GM18499 (cell line): Measurements from ENCODE around the gene GPR89A.
"Not testable (repeated sequence)": the region's sequence is repeated elsewhere in the genome, so short reads cannot be mapped to it uniquely, and the experiment has no call there.

Experiments
- ATAC-seq: cut with Tn5 transposase; IDR thresholded peaks from one replicate; pipeline ENCODE4 v1.9.1; 2021; ENCODE audit warnings: moderate number of reproducible peaks; ENCODE audit not compliant: insufficient read depth, unreplicated experiment

Gene GPR89A

GRCh38 chr1:145684858-145685257 lies 77.1 kb downstream of the GPR89A start:
- ATAC-seq = not testable (repeated sequence)

DNA sequence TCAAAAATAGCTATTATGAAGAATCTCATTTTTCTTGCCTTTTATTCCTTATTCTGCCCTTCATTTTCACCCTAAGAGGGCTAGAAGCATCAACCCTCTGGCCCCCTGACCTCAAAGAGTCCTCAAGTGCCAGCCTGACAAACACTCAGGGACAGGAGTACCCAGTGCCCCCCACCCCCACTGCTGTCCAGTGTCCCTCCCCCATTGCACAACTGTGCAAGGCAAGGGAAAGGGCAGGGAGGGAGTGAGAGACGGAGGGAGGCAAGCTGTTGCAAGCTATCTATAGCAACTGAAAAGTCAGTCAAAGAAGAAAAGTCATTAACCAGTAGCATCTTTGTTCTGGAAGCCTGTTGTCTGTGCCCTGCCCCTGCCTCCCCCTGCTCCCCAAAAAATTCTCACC lies 78.3 kb downstream of the GPR89A start:
- ATAC-seq = not testable (repeated sequence)

GRCh38 chr1:145688328-145688727 lies 80.5 kb downstream of the GPR89A start:
- no peak for ATAC-seq

- ATAC-seq = no peak
Measured at GRCh38 chr1:145688924-145689323, 81.1 kb downstream of the GPR89A start.

- no peak for ATAC-seq
Measured at GRCh38 chr1:145689922-145690321, 82.1 kb downstream of the GPR89A start.

- ATAC-seq = peak; percentile 65
Measured at GRCh38 chr1:145690587-145691558, 83.1 kb downstream of the GPR89A start.

DNA sequence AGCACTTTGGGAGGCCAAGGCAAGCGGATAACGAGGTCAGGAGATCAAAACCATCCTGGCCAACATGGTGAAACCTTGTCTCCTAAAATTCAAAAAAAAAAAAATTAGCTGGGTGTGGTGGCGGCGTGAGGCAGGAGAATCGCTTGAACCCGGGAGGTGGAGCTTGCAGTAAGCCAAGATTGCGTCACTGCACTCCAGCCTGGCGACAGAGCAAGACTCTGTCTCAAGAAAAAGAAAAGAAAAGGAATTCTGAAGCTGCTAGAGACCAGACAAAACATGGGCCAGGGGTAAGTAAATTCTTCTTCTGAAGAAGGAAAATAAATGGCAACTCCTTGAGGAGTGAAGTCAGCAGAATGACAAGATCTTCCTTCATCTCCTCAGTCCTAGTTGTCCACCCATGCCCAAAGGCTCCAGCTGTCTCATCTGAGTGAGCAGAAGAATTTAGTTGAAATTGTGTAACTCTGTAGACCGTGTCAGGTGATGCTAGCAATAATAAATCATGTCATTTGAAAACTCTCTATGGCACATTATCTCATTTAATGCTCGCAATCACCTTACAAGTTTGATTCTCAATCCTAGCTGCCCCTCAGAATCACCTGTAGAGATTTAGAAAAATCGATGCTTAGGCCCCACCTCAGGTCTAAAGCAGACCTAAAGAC lies 85.1 kb downstream of the GPR89A start:
- ATAC-seq = no peak

DNA sequence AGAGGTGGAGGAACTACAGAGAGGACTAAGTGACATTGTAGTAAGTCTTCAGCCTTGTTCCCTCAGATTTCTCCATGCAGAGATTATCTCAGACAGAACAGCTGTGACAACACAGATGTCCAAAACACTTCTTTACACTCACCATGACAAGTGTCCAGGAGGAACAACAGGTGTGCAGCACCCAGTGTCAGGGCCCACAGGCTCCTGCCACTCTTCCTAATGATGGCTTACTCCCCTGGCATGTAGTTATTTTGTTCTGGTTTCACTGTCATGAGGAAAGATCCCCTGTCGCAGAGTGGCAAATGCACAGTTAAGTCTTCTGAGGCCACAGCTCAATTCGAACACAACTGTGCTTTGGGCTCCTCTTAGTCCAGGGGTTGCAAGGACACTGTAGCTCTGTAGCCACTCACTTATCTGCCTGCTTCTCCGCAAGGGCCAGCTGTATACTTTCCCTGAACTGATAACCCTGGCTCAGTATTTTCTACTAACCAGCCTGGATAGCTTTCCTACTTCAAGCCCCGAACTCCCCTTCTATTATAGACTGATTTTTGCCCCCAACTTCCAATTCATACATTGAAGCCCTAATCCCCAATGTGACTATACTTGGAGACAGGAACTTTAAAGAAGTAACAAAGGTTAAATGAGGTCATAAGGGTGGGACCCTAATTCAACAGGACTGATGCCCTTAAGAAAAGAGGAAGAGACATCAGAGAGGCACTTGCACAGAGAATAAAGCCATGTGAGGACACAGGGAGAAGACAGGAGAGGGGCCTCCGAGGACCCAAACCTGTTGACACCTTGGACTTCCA lies 88.2 kb downstream of the GPR89A start:
- no peak for ATAC-seq

DNA sequence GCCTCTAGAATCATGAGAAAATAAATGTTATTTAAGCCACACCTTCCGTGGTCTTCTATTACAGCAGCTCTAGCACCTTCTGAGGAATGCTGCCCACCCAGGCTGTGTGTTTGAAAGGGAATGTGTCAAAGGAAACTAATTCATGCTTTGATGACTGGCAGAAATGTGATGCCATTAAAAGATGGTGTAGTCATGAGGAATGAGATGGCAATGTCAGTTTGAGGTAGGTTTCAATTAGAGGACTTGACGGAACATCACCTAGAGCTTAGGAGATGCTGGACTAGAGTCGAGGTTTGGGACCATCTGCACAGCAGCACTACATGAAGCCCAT lies 88.8 kb downstream of the GPR89A start:
- ATAC-seq = no peak

- no peak for ATAC-seq
Measured at GRCh38 chr1:145701306-145701862, 93.6 kb downstream of the GPR89A start.

GRCh38 chr1:145702052-145702451 lies 94.3 kb downstream of the GPR89A start:
- no peak for ATAC-seq

DNA sequence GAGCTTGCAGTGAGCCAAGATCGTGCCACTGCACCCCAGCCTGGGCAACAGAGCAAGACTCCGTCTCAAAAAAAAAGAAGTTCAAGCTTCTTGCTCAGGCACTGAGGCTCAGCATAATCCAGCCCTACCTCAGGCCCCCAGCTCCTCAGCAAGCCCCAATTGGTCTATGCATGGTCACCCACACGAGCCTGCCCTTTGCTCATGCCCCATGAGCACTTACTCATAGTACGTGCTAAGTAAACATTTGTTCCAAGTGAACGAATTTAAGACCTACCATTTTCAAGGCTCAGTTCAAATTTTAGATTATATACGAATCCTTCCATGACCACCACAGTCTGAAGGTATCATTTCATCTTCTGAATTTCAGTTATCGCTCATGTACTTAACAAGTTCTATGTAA lies 95.0 kb downstream of the GPR89A start:
- no peak for ATAC-seq

DNA sequence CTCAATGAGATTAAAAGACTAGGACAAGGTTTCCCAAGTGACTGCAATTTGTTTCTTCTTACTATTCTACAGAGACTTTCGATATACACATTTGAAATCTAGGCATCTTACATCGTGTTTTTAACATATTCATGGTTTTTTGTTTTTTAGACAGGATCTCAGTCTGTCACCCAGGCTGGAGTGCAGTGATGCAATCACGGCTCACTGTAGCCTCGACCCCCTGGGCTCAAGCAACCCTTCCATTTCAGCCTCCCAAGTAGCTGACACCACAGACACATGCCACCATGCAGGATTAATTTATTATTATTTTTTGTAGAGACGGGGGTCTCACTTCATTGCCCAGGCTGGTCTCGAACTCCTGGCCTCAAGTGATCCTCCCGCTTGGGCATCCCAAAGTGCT lies 97.8 kb downstream of the GPR89A start:
- ATAC-seq = no peak

GRCh38 chr1:145706086-145706664 lies 98.4 kb downstream of the GPR89A start:
- ATAC-seq = no peak

- ATAC-seq = no peak
Measured at GRCh38 chr1:145707183-145707867, 99.5 kb downstream of the GPR89A start, which contains the start of gene PDZK1. PDZK1 (minus strand) TSS chr1:145707368; CDS start chr1:145688021, 19,347 bp downstream.

DNA sequence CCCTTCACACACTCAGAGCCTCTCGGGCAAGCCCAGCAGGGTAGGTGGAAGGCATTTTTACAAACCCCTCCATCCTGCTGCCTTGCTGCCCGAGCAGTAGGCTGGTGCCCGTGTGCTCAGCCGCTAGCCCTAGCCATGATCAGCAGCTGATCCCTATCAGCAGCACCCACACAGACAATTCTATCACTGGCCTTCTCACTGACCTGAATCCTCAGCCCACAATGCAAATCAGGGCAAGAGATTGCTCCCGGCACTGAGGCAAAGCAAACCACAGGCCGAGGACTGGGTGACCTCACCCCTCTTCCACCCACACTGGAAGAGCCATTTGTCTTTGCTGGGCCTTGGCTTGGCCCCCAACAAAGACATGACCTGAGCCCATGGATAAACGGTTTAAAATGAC lies 100.3 kb downstream of the GPR89A start:
- no peak for ATAC-seq

DNA sequence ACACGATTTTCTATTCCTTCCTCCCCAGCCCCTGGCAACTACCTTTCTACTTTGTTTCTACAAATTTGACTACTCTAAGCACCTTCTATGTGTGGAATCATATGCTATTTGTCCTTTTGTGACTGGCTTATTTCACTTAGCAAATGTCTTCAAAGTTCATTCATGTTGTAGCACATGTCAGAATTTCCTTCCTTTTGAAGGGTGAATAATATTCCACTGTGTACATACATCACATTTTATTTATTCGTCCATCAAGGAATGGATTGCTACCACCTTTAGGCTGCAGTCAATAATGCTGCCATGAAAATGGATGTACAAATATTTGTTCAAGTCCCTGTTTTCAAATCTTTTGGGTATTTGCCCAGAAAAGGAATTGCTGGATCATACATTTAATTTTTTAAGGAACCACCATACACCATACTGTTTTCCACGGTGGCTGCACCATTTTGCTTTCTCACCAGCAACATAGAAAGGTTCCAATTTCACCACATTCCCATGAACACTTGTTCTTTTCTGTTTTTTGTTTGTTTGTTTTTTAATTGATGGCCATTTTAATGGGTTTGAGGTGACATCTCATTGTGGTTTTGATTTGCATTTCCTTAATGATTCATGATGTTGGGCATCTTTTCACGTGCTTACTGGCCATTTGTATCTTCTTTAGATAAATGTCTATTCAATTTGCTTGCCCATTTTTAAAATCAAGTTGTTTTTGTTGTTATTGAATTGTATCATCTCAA lies 102.7 kb downstream of the GPR89A start:
- ATAC-seq = no peak

DNA sequence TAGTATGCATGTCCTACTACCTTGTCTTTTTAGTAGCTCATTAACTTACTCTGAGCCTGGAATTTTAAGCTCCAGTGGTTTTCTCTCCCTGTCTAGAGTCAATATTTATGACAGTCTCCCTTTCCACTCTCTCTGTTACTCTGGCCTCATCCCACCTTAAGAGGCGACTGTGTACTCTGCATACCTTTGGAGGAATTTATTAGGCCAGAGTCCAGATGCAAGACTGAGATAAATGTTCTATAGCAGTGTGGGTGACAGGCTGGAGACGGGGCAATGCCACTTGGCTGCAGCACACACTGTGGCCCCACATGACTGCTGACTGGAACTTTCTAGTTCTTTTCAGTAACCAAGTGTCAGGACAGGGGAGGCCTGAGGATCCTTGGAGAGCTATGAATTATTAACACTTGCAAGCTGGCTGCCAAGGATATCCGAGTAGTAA lies 103.4 kb downstream of the GPR89A start:
- no peak for ATAC-seq
